Umbilical cord (tissue), 2 donors: ENCODE measurements around the gene AKAP6. TPM values are rescaled to one million over a fixed set of nuclear protein-coding genes. Genes with fewer than 3 reads are reported as not detected.

Experiments used
- DNase-seq: peaks from one replicate; pipeline ENCODE4 v3.0.0-alpha.2; 2015; ENCODE audit warnings: low spot score
- total RNA-seq: library from RNA; depleted of rRNA; stranded (reverse); fragments of >200 nt; gene quantifications from one replicate; pipeline ENCODE4 v1.2.3, GENCODE V29; 2014; ENCODE audit warnings: low replicate concordance; ENCODE audit not compliant: insufficient read depth

AKAP6 gene
- total RNA-seq, 1 donor from 2014 or later: 76.3 TPM

- no peak for DNase-seq
Observed at GRCh38 chr14:32536175-32536574, 207.1 kb downstream of the AKAP6 start.

GRCh38 chr14:32537166-32537565, 208.1 kb downstream of the AKAP6 start:
- no peak for DNase-seq

GRCh38 chr14:32542507-32542906, 213.4 kb downstream of the AKAP6 start:
- DNase-seq: no peak

- DNase-seq: no peak
Observed at GRCh38 chr14:32545095-32545494, 216.0 kb downstream of the AKAP6 start.

GRCh38 chr14:32545506-32546210, 216.6 kb downstream of the AKAP6 start:
- no peak for DNase-seq

GRCh38 chr14:32546246-32546645, 217.1 kb downstream of the AKAP6 start:
- no peak for DNase-seq

GRCh38 chr14:32552766-32553165, 223.7 kb downstream of the AKAP6 start:
- DNase-seq: peak; percentile 15

GRCh38 chr14:32559048-32559447, 229.9 kb downstream of the AKAP6 start:
- peak; percentile 11 for DNase-seq

GRCh38 chr14:32559590-32559989, 230.5 kb downstream of the AKAP6 start:
- DNase-seq: peak; percentile 68

- DNase-seq: peak; percentile 90
Observed at GRCh38 chr14:32560209-32560857, 231.2 kb downstream of the AKAP6 start.

GRCh38 chr14:32561520-32561919, 232.4 kb downstream of the AKAP6 start:
- DNase-seq: peak; percentile 94

- peak; percentile 84 for DNase-seq
Observed at GRCh38 chr14:32564596-32564995, 235.5 kb downstream of the AKAP6 start.

- DNase-seq: peak; percentile 28
Observed at GRCh38 chr14:32565256-32565655, 236.2 kb downstream of the AKAP6 start.

- no peak for DNase-seq
Observed at GRCh38 chr14:32567543-32568384, 238.7 kb downstream of the AKAP6 start.

GRCh38 chr14:32571551-32571950, 242.5 kb downstream of the AKAP6 start:
- DNase-seq: no peak

- DNase-seq: no peak
Observed at GRCh38 chr14:32571995-32572866, 243.1 kb downstream of the AKAP6 start.

- DNase-seq: no peak
Observed at GRCh38 chr14:32572867-32573150, 243.7 kb downstream of the AKAP6 start.

- no peak for DNase-seq
Observed at GRCh38 chr14:32574269-32574668, 245.2 kb downstream of the AKAP6 start.

GRCh38 chr14:32576088-32576795, 247.1 kb downstream of the AKAP6 start:
- DNase-seq: peak; percentile 73

- no peak for DNase-seq
Observed at GRCh38 chr14:32576977-32577376, 247.9 kb downstream of the AKAP6 start.

GRCh38 chr14:32578181-32578580, 249.1 kb downstream of the AKAP6 start:
- no peak for DNase-seq
